Stomach (tissue), 9 donors: ENCODE data around the gene COL19A1. TPM values are rescaled to one million over a fixed set of nuclear protein-coding genes. Genes with fewer than 3 reads are reported as not detected.

ENCODE experiments used
- DNase-seq, 2 donors: peaks; one replicate each; pipeline versions ENCODE4 v3.0.0 to v3.0.0-alpha.2; 2013 to 2019
- H3K27ac ChIP-seq, 5 donors: fragments of 200-600 bp in 4 of 5; sonication (generic) in 4 of 5; one replicate each; pipeline ENCODE4 v1.5.1; 2013 to 2019; ENCODE audit warnings: mild to moderate bottlenecking in 1 of 5, moderate library complexity in 1 of 5
- H3K27me3 ChIP-seq, 3 donors: fragments of 200-600 bp; sonication (generic); one replicate each; pipeline ENCODE4 v1.5.1; 2017 to 2019; ENCODE audit warnings: mixed run types in 1 of 3
- H3K36me3 ChIP-seq, 4 donors: fragments of 200-600 bp; sonication (generic); 1 replicate in 3 of 4; 2 replicates in 1 of 4; pipeline ENCODE4 v1.5.1; 2016 to 2019
- H3K4me1 ChIP-seq, 4 donors: fragments of 200-600 bp; sonication (generic); one replicate each; pipeline ENCODE4 v1.5.1; 2016 to 2019
- H3K4me3 ChIP-seq, 4 donors: fragments of 200-600 bp; sonication (generic) in 3 of 4; one replicate each; pipeline ENCODE4 v1.5.1; 2016 to 2019; ENCODE audit warnings: mild to moderate bottlenecking in 1 of 4
- H3K9me3 ChIP-seq, 4 donors: fragments of 200-600 bp; sonication (generic); one replicate each; pipeline ENCODE4 v1.5.1; 2016 to 2019
- EP300 ChIP-seq: sonication (generic); formaldehyde crosslinking; IDR thresholded peaks from one replicate; pipeline ENCODE4 v1.6.1; 2017; ENCODE audit warnings: antibody characterized with exemption
- POLR2A ChIP-seq, 4 donors: fragments of 450-650 bp; IDR thresholded peaks; one replicate each; pipeline ENCODE4 v1.6.1; 2016; ENCODE audit warnings: antibody characterized with exemption in 4 of 4, control low read depth in 2 of 4, mild to moderate bottlenecking in 1 of 4, moderate library complexity in 1 of 4
- POLR2AphosphoS5 ChIP-seq, 3 donors: sonication (generic); formaldehyde crosslinking; IDR thresholded peaks; one replicate each; pipeline ENCODE4 v1.6.1; 2016; ENCODE audit warnings: antibody characterized with exemption in 3 of 3
- WGBS, 5 donors: extraction: QIAGEN DNeasy Blood & Tissue Kit in 3 of 5; methylation state at CpG; one replicate each; pipeline versions ENCODE4 v1.1.5 to v1.1.7; 2013 to 2018; 5-methylcytosine and 5-hydroxymethylcytosine counted together
- intact Hi-C: fragments of 100-400 bp; cut with DNase I; formaldehyde crosslinking; loops from one replicate; pipeline ENCODE4 v1.15.1; 2023; ENCODE audit warnings: low total_unique reads
- polyA plus RNA-seq, 3 donors: library from polyadenylated mRNA; stranded (reverse); fragments of 200-250 nt; gene quantifications; one replicate each; pipeline ENCODE4 v1.2.3, GENCODE V29; 2013
- total RNA-seq, 5 donors: library from RNA; depleted of rRNA; stranded (reverse); fragments of >200 nt; gene quantifications; one replicate each; pipeline versions ENCODE4 v1.1.0 to v1.2.3, GENCODE V29; 2014 to 2016
- TF ChIP-seq, protein P1 (sequence below), 7 experiments: fragments of 450-650 bp in 4 of 7; fragments of 200-600 bp in 3 of 7; sonication (generic) in 3 of 7; IDR thresholded peaks; one replicate each; pipeline ENCODE4 v1.5.1; 2016 to 2019; ENCODE audit warnings: antibody characterized with exemption in 7 of 7, control low read depth in 2 of 7, mild to moderate bottlenecking in 1 of 7
- donor health status: healthy with polysubstance abuse.
- donor health status: Bipolar disorder and iron deficiency.
- donor health status: healthy.

The COL19A1 gene
- total and polyA plus RNA-seq, 8 donors, result 0.13 to 13.4 (median 2.5) TPM; not detected in 3

DNA sequence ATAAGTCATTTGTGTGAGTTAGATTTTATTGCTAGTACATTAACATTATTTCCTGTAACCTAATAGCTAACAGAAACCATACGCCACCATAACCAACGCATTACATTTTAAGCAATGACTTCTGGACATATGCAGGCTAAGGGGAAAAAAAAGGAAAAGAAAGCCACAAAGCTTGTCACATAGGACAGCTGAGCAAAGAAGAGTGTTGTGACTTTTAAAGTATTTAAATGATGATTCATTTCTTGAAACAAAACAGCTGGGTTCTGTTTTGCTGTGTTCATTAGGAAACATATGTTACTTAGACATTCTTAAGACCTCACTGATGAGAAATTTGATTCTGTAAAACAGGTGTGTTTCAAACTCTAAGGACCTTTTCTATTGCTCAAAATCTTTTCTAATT, 265.2 kb downstream of the COL19A1 start:
- Histone ChIP-seq H3K9me3 (no peaks in the 10 kb centered on the region), H3K4me3 (no peak overlapping the region), H3K4me1 (peaks cover 0 to 11% (median 0%) of the 10 kb centered on the region in 4 donors), H3K27me3 (no peaks in the 10 kb centered on the region), H3K36me3 (no peaks in the 10 kb centered on the region), H3K27ac (no peak overlapping the region)
- no peak for TF ChIP-seq POLR2AphosphoS5 (IDR thresholded peaks at IDR 0.05)
- no peak for TF ChIP-seq POLR2A (IDR thresholded peaks at IDR 0.05)
- TF ChIP-seq EP300, result no peak
- TF ChIP-seq, protein P1, sequence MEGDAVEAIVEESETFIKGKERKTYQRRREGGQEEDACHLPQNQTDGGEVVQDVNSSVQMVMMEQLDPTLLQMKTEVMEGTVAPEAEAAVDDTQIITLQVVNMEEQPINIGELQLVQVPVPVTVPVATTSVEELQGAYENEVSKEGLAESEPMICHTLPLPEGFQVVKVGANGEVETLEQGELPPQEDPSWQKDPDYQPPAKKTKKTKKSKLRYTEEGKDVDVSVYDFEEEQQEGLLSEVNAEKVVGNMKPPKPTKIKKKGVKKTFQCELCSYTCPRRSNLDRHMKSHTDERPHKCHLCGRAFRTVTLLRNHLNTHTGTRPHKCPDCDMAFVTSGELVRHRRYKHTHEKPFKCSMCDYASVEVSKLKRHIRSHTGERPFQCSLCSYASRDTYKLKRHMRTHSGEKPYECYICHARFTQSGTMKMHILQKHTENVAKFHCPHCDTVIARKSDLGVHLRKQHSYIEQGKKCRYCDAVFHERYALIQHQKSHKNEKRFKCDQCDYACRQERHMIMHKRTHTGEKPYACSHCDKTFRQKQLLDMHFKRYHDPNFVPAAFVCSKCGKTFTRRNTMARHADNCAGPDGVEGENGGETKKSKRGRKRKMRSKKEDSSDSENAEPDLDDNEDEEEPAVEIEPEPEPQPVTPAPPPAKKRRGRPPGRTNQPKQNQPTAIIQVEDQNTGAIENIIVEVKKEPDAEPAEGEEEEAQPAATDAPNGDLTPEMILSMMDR (IDR thresholded peaks at IDR 0.05), result no peak
- no peak for DNase-seq
- intact Hi-C loops, result no loop called here
- 42 to 86% (median 76%) methylated on average over 2 of the region's 2 CpGs for WGBS, 5 donors

DNA sequence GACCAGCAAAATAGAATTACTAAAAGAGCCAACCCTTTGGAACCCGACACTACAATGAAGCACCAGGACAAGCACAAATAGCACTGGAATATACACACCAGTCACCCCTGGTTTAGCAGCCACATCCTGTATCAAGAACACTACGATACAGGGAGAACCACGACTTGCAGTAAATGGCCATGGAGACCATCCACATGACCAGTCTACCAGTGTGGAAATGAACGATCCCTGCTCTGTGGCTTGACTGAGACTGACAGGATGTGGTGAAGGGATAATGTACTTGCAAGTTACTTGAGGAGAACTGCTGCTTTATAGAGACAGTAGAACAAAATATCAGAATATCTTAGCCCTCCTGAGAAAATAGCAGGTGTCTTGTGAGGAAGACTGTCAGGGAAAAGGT, 266.9 kb downstream of the COL19A1 start:
- 74 to 90% (median 87%) methylated on average over 4 of the region's 4 CpGs for WGBS, 5 donors
- no peak for TF ChIP-seq POLR2A (IDR thresholded peaks at IDR 0.05)
- TF ChIP-seq, protein P1 (IDR thresholded peaks at IDR 0.05), result no peak
- Histone ChIP-seq H3K4me3 (no peak overlapping the region), H3K27ac (no peak overlapping the region), H3K36me3 (no peaks in the 10 kb centered on the region), H3K27me3 (no peaks in the 10 kb centered on the region), H3K4me1 (peaks cover 0 to 11% (median 0%) of the 10 kb centered on the region in 4 donors), H3K9me3 (no peaks in the 10 kb centered on the region)
- DNase-seq, result no peak
- intact Hi-C loops, result no loop called here

DNA sequence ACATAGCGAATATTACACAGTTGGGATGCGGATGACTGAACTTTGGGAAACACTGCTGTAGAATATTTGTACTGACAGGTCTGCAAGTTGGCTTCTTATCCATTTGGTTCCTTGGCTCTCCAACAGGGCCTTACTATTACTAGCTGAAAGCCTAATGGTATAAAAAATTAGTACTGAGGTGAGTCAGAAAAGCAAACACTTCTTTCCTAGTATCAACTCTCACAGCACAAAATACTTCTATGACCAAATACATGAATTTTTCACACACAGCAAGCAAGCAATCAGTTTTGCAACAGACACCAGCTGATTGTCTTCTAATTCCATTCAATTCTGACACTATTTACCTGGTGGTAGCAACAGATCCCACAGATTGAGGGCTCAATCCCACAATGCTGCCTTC, 268.2 kb downstream of the COL19A1 start:
- TF ChIP-seq, protein P1 (IDR thresholded peaks at IDR 0.05), result no peak
- TF ChIP-seq POLR2A (IDR thresholded peaks at IDR 0.05) (no peak), POLR2AphosphoS5 (IDR thresholded peaks at IDR 0.05) (no peak), EP300 (no peak)
- DNase-seq, result no peak
- H3K36me3 ChIP-seq, result no peaks in the 10 kb centered on the region
- intact Hi-C loops, result no loop called here
- H3K9me3 ChIP-seq, result no peaks in the 10 kb centered on the region
- no peak overlapping the region for H3K4me3 ChIP-seq
- 94 to 99% (median 96%) methylated on average over 2 of the region's 2 CpGs for WGBS, 5 donors
- no peak overlapping the region for H3K27ac ChIP-seq
- peaks cover 0 to 11% (median 0%) of the 10 kb centered on the region in 4 donors for H3K4me1 ChIP-seq
- H3K27me3 ChIP-seq, result no peaks in the 10 kb centered on the region

DNA sequence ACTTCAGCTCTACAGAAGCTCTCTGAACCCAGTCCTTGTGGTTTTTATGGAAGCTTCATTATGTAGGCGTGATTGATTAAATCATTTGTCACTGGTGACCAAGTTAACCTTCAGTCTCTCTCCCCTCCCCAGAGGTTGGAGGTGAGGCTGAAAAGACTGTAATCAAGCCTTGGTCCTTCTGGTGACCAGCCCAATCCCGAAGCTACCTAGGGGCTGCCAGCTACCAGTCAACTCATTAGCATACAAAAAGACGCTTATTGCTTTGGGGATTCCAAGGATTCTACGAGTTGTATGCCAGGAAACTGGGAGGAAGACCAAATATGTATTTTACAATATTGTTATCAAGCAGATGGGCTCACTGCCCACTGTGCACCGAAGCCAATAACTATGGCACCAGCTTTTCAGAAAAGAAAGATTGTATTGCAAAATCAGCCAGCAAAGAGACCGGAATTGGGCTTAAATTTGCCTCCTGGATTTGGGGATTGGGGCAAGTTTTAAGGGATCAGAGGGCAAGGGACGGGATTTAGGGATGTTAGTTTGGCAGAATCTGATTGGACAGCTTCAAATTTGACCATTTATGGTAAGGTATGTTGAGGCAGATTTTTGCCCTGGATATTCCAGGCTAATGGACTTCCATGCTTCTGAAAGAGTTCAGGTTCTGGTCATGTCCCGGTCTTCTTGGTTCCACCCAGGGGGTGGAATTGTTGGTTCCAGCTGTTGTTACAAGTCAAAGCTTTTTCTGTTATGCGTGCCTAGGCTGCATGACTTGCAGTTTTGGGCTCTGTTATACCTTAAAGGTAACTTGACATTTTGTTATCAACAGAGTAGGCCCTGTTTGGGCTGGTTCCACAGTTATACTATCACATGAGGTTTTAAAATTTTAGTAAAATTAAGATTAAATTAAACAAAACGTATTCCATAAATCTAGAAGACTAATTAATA, 269.1 kb downstream of the COL19A1 start:
- no peak for TF ChIP-seq POLR2AphosphoS5 (IDR thresholded peaks at IDR 0.05)
- no peak for TF ChIP-seq EP300
- no peak for TF ChIP-seq POLR2A (IDR thresholded peaks at IDR 0.05)
- TF ChIP-seq, protein P1 (IDR thresholded peaks at IDR 0.05), result no peak
- Histone ChIP-seq H3K4me1 (peaks cover 0 to 11% (median 0%) of the 10 kb centered on the region in 4 donors), H3K27ac (no peak overlapping the region), H3K36me3 (no peaks in the 10 kb centered on the region), H3K9me3 (no peaks in the 10 kb centered on the region), H3K27me3 (no peaks in the 10 kb centered on the region), H3K4me3 (no peak overlapping the region)
- WGBS, 5 donors, result 47 to 62% (median 55%) methylated on average over 10 of the region's 10 CpGs
- DNase-seq, result peak in 1 of 2 donors; percentile 57
- intact Hi-C loops, result no loop called here
